Measurements from ENCODE around the gene KATNB1. TPM values are rescaled to one million over a fixed set of nuclear protein-coding genes. Genes with fewer than 3 reads are reported as not detected.

The KATNB1 gene
- 22.4 and 28.0 TPM in 2 replicates for total RNA-seq

GRCh38 chr16:57735755-57736418 lies at the start of gene KATNB1:
Gene KATNB1 (plus strand): TSS chr16:57735770. CDS start chr16:57737244, 1,474 bp downstream.

GRCh38 chr16:57694725-57695679 lies 40.6 kb upstream of the KATNB1 start, which contains the start of gene DRC7:
Gene DRC7 (plus strand): TSS chr16:57694806. CDS start chr16:57697950, 3,144 bp downstream.

GRCh38 chr16:57802341-57803133 lies 67.0 kb downstream of the KATNB1 start, which contains the start of gene KIFC3:
Gene KIFC3 (minus strand): TSS chr16:57802491. CDS start chr16:57798243, 4,248 bp downstream.

Other genes with a start within 250 kb of the KATNB1 start
- 22.3 and 35.9 TPM in 2 replicates for gene DOK4, start 249.3 kb upstream of the KATNB1 start, total RNA-seq
- 15.1 and 31.8 TPM in 2 replicates for gene CCDC102A, start 199.2 kb upstream of the KATNB1 start, total RNA-seq
- not detected in 2 replicates for gene ADGRG5, start 193.1 kb upstream of the KATNB1 start, total RNA-seq
- gene ADGRG1, start 107.1 kb upstream of the KATNB1 start, total RNA-seq = 2.8 and 6.0 TPM in 2 replicates
- not detected in 2 replicates for gene ADGRG3, start 67.5 kb upstream of the KATNB1 start, total RNA-seq
- gene DRC7, start 41.0 kb upstream of the KATNB1 start, total RNA-seq = not detected in 2 replicates
- 30.4 and 38.0 TPM in 2 replicates for gene KIFC3, start 66.7 kb downstream of the KATNB1 start, total RNA-seq
- gene CNGB1, start 235.4 kb downstream of the KATNB1 start, total RNA-seq = not detected in 2 replicates